ENCODE results near the gene SARM1. TPM values are rescaled to one million over a fixed set of nuclear protein-coding genes. Genes with fewer than 3 reads are reported as not detected.

Gene SARM1
- total and polyA plus RNA-seq, 9 of the 15 experiments (the other 6 are each of a cell fraction or from before 2014, with no cell fraction given): 0.04 to 0.55 (median 0.11) TPM; not detected in 2

DNA sequence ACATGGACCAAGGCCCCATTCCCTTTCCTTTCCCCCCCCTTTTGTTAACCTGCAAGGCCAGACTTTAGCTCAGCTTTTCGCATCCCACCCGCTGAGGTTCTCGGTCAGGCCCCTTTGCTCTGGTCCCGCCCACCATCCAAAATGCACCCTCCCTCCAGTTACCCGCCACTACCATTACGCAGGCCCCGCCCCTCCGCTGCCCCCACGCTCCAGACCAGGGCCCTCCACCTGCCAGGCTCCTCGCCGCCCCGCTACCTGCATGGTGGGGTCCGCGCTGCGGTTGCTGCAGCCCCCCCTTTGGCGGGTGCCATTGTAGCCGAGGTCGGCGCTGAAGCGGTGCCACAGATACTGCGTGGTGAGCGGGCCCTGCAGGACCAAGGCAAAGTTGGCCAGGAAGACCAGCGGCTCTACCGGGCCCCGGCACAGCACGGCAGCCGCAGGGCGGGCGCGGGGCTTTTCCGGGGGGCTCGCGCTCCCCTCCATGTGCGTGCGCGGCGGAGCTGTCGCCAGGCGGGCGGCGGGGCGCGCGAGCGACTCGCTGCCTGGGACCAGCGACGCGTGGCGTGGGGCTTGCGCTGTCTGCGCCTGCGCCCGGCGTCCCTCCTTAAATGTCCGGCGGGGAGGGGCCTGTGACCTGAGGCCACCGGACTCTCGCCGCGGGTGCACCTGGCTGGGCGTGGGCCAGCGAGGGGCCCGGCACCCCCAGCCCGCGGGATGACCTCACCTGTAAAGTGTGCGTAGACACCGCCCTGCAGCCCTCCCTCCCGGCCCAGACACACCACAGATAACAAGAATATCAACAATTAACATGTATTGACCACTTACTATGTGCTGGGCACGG is 34.4 kb downstream of the SARM1 start, which contains the start of gene SLC46A1 (continued):
- TF ChIP-seq, protein P1, sequence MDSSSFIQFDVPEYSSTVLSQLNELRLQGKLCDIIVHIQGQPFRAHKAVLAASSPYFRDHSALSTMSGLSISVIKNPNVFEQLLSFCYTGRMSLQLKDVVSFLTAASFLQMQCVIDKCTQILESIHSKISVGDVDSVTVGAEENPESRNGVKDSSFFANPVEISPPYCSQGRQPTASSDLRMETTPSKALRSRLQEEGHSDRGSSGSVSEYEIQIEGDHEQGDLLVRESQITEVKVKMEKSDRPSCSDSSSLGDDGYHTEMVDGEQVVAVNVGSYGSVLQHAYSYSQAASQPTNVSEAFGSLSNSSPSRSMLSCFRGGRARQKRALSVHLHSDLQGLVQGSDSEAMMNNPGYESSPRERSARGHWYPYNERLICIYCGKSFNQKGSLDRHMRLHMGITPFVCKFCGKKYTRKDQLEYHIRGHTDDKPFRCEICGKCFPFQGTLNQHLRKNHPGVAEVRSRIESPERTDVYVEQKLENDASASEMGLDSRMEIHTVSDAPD (CRISPR knock-in tag; IDR thresholded peaks at IDR 0.05): no peak
- TF ChIP-seq RUNX1 (IDR thresholded peaks at IDR 0.05; ENCODE audit: low read depth) (no peak), ELF1 (tag; IDR thresholded peaks at IDR 0.05) (no peak), HMGN3 (IDR thresholded peaks at IDR 0.05; ENCODE audit: borderline replicate concordance, extremely low read depth, insufficient read length, low read depth, low read length) (peak; percentile 58), KHSRP (IDR thresholded peaks at IDR 0.05) (no peak), HOMEZ (CRISPR knock-in tag; IDR thresholded peaks at IDR 0.05) (no peak), HNRNPH1 (optimal IDR thresholded peaks at IDR 0.05; ENCODE audit: low read depth, low read length) (no peak), ZNF175 (CRISPR knock-in tag; IDR thresholded peaks at IDR 0.05; ENCODE audit: low read depth) (no peak), ZNF592 (IDR thresholded peaks at IDR 0.05) (peak; percentile 24; the same call in 1 of the 2 replicates), XRCC5 (IDR thresholded peaks at IDR 0.05; ENCODE audit: low read depth, low read length) (no peak), GTF2F1 (IDR thresholded peaks at IDR 0.05; ENCODE audit: low read depth, low read length) (no peak), PCBP2 (IDR thresholded peaks at IDR 0.05; ENCODE audit: low read depth, low read length, poor library complexity, severe bottlenecking) (no peak), CGGBP1 (CRISPR knock-in tag; IDR thresholded peaks at IDR 0.05) (no peak), NONO (IDR thresholded peaks at IDR 0.05; ENCODE audit: low read depth in 2 of 2, low read length in 1 of 2) (peak in 1 of 2 experiments; percentile 83; a peak in 1 of 4 replicates), TFE3 (CRISPR knock-in tag; IDR thresholded peaks at IDR 0.05) (no peak), JUN (IDR thresholded peaks at IDR 0.05; ENCODE audit: borderline replicate concordance, low read depth, low read length) (no peak), JUN (CRISPR knock-in tag; IDR thresholded peaks at IDR 0.05; ENCODE audit: borderline replicate concordance) (no peak)

All from K562 (cell line).